Cerebellar nuclear complex (tissue), 1 donor: ENCODE measurements around the gene PREX1.

Source experiments
- DNase-seq, 2 experiments: peaks; one replicate each; lab custom pipeline; 2025; lab: John Stamatoyannopoulos, UW

PREX1 gene

GRCh38 chr20:48634641-48635040, 193.2 kb downstream of the PREX1 start:
- DNase-seq, result no peak

- no peak for DNase-seq
These were observed 194.1 kb downstream of the PREX1 start for GRCh38 chr20:48633620-48634257.

GRCh38 chr20:48632825-48633619, 194.8 kb downstream of the PREX1 start:
- DNase-seq, result no peak

DNA sequence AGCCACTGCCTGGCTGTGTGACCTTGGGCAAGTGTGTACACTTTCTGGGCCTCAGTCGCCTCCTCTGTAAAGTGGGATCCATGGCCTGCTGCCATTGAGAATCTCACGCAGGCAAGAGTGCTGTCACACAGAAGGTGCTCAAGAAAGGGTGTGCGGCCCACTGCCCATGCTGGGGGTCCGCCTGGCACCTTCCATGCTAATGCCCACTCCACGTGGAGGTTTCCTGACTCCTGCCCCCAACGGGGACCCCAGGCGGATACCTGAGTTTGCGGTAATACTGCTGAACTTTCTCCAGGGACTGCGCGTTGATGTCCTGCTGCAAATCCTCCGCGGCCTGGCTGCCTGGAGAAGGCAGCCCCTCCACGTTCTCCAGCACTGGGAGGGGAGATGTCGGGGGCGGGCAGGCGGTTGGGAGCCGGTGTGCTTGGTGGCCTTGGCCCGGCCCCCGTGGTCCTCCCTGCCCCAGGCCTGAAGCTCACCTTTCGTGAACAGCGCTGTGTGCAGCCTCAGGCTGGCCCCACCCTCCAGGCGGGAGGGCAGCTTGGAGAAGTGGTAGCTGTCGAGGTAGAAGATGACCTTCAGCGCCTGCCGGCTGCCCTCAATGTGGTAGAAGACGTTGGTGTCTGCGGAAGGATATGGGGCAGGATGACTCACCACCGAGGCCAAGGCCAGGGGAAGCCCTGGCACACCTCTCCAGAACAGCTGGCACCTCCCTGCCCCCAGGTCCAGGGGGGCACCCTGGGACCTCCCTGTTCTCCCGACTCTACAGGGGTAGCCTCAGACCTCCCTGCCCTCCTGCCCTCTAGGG, 195.6 kb downstream of the PREX1 start:
- no peak for DNase-seq

DNA sequence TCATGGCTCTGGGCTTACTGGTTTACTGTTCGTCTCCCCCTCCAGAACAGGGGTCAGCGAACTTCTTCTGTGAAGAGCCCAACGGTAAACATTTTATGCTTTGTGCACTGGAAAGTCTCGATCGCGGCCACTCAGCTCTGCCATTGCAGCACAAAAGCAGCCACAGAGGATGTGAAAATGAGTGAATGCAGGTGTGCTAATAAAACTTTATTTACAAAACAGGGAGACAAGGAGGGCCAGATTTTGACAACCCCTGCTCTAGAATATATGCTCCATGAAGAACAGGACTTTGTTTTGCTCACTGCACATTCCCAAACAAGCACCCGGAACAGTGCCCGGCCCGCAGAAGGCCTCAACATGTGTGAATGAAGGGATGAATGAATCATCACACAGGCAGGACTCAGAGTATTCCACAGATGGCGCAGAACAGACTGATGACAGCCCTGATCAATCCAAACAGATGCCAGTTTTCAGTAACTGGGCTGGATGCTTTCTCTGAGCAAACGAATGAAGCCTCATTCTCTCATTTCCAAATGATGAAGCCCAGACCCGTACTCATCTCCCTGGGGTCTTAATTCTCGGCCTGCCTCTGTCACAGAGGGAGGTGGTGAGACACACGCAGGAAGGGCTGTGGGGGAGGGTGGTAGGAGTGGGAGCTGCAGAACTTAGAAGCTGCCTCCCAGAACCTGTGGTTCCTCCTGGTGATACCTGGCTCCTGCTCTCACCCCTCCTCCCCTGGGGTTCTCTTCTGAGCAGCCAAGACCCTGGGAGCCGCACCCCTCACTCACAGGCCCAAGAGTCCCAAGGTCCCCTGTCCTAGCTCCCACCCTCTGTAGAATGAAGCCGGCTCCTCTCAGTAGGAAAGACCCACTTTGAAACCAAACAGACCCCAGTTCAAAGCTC, 196.4 kb downstream of the PREX1 start:
- no peak for DNase-seq

- no peak for DNase-seq
These were observed 197.3 kb downstream of the PREX1 start for GRCh38 chr20:48630342-48631075.

GRCh38 chr20:48629960-48630315, 197.9 kb downstream of the PREX1 start:
- DNase-seq, result no peak

DNA sequence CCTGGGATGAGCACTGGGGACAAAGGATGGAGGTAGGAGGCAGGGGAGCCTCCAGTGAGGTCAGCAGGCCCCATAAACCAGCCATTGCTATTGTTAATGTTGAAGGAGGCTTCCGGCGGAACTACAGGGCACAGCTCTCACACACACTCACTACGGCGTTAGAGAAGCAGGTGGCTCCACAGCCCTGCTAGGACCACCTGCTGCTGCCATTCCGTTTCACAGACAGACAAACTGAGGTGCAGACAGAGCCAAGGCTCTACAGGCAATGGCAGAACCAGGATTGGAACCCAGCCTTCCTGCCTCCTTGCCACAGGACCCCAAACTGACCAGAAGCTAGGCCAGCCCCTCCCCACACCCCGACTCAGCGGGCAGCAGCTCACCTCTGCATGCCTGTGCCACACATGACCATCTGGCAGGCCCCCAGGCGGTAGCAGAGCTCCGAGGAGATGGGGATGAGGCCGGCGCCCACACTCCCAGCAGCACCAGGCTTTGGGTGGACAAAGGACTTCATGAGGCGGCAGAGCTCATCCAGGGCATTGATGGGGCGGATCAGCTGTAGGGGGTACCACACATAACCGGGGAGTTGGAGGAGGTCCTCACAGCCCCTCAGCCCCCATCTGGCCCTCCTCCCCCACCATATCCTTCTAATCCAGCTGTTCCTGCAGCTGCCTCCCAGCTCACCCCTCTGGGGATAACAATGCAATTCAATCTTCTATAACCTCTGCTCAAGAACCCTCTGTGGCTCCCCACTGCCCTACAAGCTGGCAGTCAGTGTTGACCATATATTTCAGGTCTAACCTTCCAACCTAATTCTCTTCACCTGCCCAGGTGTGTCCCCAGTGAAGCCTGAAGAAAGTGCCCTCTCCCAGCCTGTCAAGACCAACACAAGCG, 198.5 kb downstream of the PREX1 start:
- DNase-seq, result no peak

GRCh38 chr20:48627737-48628128, 200.1 kb downstream of the PREX1 start:
- DNase-seq, result no peak

- DNase-seq, result no peak
These were observed 200.7 kb downstream of the PREX1 start for GRCh38 chr20:48626938-48627736.

GRCh38 chr20:48626226-48626937, 201.4 kb downstream of the PREX1 start:
- no peak for DNase-seq

DNA sequence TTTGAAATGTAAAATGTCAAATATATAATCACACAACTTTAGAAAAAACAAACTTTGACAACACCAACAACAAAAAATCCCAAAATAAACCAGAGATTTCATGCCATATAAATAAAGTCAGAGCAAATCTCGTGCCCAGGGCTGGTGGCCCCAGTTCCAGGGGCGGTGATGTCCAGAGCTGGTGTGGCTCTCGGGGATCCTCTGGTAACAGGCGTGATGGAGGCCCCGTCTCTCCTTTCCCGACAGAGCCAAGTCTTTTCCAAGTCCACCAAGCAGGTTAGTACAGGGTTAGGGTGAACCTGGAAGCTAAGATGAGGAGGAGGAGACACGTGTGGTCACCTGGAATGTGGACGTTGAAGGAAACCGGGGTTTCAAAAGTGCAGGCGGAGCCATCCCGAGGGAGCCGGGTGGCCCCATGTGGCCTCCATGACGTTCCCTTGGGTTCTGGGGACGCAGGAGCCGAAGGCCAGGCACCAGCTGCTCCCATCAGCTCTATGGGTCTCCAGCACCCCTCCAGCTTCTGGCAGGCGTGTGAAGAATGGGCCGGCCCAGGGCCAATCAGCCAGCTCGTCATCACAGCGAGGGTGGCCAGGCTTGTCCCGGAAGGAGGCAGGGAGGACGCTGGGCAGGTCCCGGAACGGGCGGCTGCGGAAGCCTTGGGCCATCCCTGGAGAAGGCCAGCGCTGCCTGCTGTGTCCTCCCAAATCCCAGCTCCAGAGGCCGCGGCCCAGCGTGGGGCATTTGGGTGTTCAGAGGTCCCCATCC, 202.5 kb downstream of the PREX1 start:
- no peak for DNase-seq

DNA sequence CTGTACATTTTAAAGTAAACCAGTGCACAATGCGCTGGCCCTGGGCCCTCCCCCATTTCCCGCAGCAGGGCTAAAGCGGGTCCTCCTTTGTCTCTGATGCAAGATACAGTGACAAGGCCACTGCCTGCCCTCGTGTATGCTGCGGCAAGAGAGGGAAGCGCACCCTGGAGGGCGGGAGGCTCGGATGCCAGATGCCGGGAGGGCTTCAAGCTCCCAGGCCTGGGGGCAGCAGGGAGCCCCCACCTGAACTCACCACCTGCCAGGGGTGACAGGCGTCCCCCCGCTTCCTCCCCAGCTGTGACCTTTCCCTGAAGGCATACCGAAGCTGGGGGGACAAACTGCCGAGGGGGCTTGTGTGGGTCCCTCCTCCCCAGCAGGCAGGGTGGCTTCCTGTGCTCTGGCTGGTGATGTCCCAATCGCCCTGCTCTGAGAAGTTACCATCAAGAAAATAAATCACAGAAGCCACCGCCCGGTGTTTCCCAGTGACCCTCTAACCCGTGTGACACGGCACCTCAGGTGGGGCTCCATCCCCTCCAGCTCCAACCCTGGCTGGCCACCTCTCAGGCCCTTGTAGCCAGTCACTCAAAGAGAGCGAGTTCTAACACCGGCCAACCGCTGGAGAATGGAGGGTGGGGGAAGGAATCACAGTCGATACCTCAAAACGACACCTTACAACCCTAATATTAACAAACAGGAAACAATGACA, 203.3 kb downstream of the PREX1 start:
- DNase-seq, result no peak

- no peak for DNase-seq
These were observed 203.9 kb downstream of the PREX1 start for GRCh38 chr20:48623906-48624265.

DNA sequence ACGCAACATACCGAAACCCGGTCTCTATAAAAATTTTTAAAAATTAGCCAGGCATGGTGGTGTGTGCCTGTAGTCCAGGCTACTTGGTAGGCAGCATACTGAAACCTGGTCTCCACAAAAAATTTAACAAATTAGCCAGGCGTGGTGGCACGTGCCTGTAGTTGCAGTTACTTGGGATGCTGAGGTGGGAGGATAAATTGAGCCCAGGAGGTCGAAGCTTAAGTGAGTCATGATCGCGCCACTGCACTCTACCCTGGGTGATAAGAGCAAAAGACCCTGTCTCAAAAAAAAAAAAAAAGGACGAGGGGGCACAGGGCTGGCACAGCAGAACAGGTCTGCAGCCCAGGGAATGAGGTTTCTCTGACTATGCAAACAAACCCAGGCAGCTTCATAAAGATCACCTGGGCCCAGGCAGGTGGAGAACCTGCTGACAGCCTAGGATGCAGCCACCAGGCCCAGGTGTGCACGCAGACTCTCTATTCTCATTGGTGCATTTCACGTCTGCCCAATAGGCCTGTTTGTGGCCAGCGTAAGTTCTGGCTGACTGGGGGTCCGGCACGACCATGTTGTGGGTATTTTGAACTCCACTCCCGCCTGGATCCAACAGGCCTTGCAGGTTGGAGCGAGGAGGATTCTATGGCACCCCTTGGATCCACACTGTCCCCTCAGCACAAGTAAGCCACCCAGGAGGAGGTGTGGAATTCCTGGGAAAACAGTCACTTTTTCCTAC, 204.5 kb downstream of the PREX1 start:
- no peak for DNase-seq

DNA sequence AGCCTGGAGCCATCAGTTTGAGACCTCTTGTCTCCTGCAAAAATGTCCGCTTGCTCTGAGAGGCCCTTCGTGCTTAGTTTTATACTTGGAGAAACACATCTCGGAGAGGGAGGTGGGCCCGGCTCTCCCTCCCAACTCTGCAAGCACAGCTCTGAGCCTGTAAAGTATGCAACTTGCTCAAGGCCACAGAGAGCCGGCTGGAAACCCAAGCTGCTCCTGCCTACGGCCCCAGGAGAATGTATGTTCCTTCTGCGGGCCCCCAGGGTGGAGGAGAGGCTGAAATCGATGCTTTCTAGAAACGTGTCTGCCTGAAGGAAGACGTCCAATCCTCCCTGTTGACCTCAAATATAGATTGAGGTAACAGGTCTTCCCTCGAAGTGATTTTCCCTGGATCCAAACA, 205.4 kb downstream of the PREX1 start:
- DNase-seq, result no peak
